GM12878 (cell line): ENCODE data around the gene RACK1. TPM values are rescaled to one million over a fixed set of nuclear protein-coding genes. Genes with fewer than 3 reads are reported as not detected.
A peak's percentile ranks its signal among the peaks of the same experiment; 100 is the strongest.

Experiments used
- ATF7 ChIP-seq: fragments of 450-650 bp; IDR thresholded peaks from 2 replicates; pipeline ENCODE4 v1.6.1; 2016; ENCODE audit warnings: low read depth, mild to moderate bottlenecking
- CHD4 ChIP-seq: fragments of 200-600 bp; sonication (generic); IDR thresholded peaks from 2 replicates; pipeline ENCODE4 v1.6.1; 2016; ENCODE audit warnings: mild to moderate bottlenecking
- DPF2 ChIP-seq: fragments of 450-650 bp; IDR thresholded peaks from 2 replicates; pipeline ENCODE4 v1.6.1; 2017; ENCODE audit warnings: mild to moderate bottlenecking
- EP300 ChIP-seq, 2 experiments: fragments of 150-350 bp in 1 of 2; IDR thresholded peaks; 2 replicates each; pipeline ENCODE4 v1.6.1; 2011 to 2012; ENCODE audit warnings: low read depth in 2 of 2, low read length in 2 of 2, borderline replicate concordance in 1 of 2, improper control_type of control experiment in 1 of 2, inconsistent platforms in 1 of 2; ENCODE audit not compliant: control insufficient read depth in 1 of 2
- FOS ChIP-seq: IDR thresholded peaks from 3 replicates; pipeline ENCODE4 v1.6.1; 2011; ENCODE audit warnings: borderline replicate concordance; ENCODE audit not compliant: insufficient read length; ENCODE audit errors: extremely low read depth
- IKZF1 ChIP-seq: fragments of 450-650 bp; conservative IDR thresholded peaks from 2 replicates; pipeline ENCODE4 v1.6.1; 2017; ENCODE audit warnings: antibody characterized with exemption, mild to moderate bottlenecking
- IRF4 ChIP-seq: IDR thresholded peaks from 2 replicates; pipeline ENCODE4 v1.6.1; 2011; ENCODE audit warnings: low read depth, low read length
- MTA3 ChIP-seq: IDR thresholded peaks from 2 replicates; pipeline ENCODE4 v1.6.1; 2012; ENCODE audit warnings: low read length, inconsistent platforms, borderline replicate concordance
- NFXL1 ChIP-seq: fragments of 450-650 bp; IDR thresholded peaks from 2 replicates; pipeline ENCODE4 v1.6.1; 2017; ENCODE audit warnings: antibody characterized with exemption, mild to moderate bottlenecking, borderline replicate concordance
- NR2C2 ChIP-seq: IDR thresholded peaks from 2 replicates; pipeline ENCODE4 v1.6.1; 2011; ENCODE audit warnings: borderline replicate concordance, low read depth; ENCODE audit not compliant: control insufficient read depth, insufficient read length
- NR2F1 ChIP-seq: fragments of 450-650 bp; conservative IDR thresholded peaks from 2 replicates; pipeline ENCODE4 v1.6.1; 2017; ENCODE audit warnings: mild to moderate bottlenecking
- PAX8 ChIP-seq: fragments of 450-650 bp; IDR thresholded peaks from 2 replicates; pipeline ENCODE4 v1.6.1; 2017; ENCODE audit warnings: mild to moderate bottlenecking, moderate library complexity
- RBBP5 ChIP-seq: fragments of 200-600 bp; sonication (generic); conservative IDR thresholded peaks from 2 replicates; pipeline ENCODE4 v1.6.1; 2016
- RFX5 ChIP-seq: IDR thresholded peaks from 2 replicates; pipeline ENCODE4 v1.6.1; 2011; ENCODE audit warnings: low read depth, low read length, improper control_type of control experiment
- RUNX3 ChIP-seq: IDR thresholded peaks from 2 replicates; pipeline ENCODE4 v1.6.1; 2012; ENCODE audit warnings: low read length, inconsistent platforms
- SIN3A ChIP-seq: IDR thresholded peaks from 2 replicates; pipeline ENCODE4 v1.6.1; 2012; ENCODE audit warnings: low read depth, low read length, improper control_type of control experiment
- SREBF1 ChIP-seq: IDR thresholded peaks from 2 replicates; pipeline ENCODE4 v1.6.1; 2012; ENCODE audit warnings: mild to moderate bottlenecking, low read length
- TBL1XR1 ChIP-seq: IDR thresholded peaks from 2 replicates; pipeline ENCODE4 v1.6.1; 2012; ENCODE audit warnings: low read depth, low read length, improper control_type of control experiment
- TCF12 ChIP-seq: IDR thresholded peaks from 2 replicates; pipeline ENCODE4 v1.6.1; 2011; ENCODE audit warnings: low read depth, mild to moderate bottlenecking, low read length
- TCF7 ChIP-seq: IDR thresholded peaks from 2 replicates; pipeline ENCODE4 v1.6.1; 2014; ENCODE audit warnings: antibody characterized with exemption, borderline replicate concordance
- ZBED1 ChIP-seq: IDR thresholded peaks from 2 replicates; pipeline ENCODE4 v1.6.1; 2016; ENCODE audit warnings: borderline replicate concordance
- polyA plus RNA-seq, 11 experiments: library from polyadenylated mRNA; depleted of rRNA in 4 of 11; unstranded in 6 of 11; stranded (reverse) in 5 of 11; fragments of >200 nt; fragmentation: Nextera tagmentation in 4 of 11; fragmentation: Illumina TruSeq in 1 of 11; extraction: Ambion mirVana in 4 of 11; extraction: Trizol in 1 of 11; gene quantifications; 1 replicate in 1 of 11; 2 replicates in 10 of 11; pipeline versions ENCODE4 v1.2.1 to v1.2.3, GENCODE V29; 2011 to 2016; ENCODE audit warnings: inconsistent platforms in 2 of 11, missing spikeins in 2 of 11, low read depth in 1 of 11
- total RNA-seq, 4 experiments: library from RNA; depleted of rRNA in 3 of 4; stranded (reverse); fragments of >200 nt in 3 of 4; fragmentation: Illumina TruSeq in 1 of 4; extraction: Trizol in 1 of 4; gene quantifications; 2 replicates each; pipeline versions ENCODE4 v1.2.1 to v1.2.3, GENCODE V29; 2013 to 2021
- TF ChIP-seq, protein P1 (sequence below): fragments of 450-650 bp; IDR thresholded peaks from 2 replicates; pipeline ENCODE4 v1.6.1; 2017; ENCODE audit warnings: mild to moderate bottlenecking
- TF ChIP-seq, protein P2 (sequence below): fragments of 450-650 bp; conservative IDR thresholded peaks from 2 replicates; pipeline ENCODE4 v1.6.1; 2017; ENCODE audit warnings: mild to moderate bottlenecking, moderate library complexity
- TF ChIP-seq, protein P3 (sequence below): fragments of 450-650 bp; IDR thresholded peaks from 2 replicates; pipeline ENCODE4 v1.6.1; 2018; ENCODE audit warnings: mild to moderate bottlenecking, low read depth, moderate library complexity; ENCODE audit not compliant: partially characterized antibody

Gene RACK1
- total and polyA plus RNA-seq, 10 of the 15 experiments (the other 5 are each of a cell fraction or from before 2014, with no cell fraction given), result 1,365 to 6,584 (median 4,167) TPM

DNA sequence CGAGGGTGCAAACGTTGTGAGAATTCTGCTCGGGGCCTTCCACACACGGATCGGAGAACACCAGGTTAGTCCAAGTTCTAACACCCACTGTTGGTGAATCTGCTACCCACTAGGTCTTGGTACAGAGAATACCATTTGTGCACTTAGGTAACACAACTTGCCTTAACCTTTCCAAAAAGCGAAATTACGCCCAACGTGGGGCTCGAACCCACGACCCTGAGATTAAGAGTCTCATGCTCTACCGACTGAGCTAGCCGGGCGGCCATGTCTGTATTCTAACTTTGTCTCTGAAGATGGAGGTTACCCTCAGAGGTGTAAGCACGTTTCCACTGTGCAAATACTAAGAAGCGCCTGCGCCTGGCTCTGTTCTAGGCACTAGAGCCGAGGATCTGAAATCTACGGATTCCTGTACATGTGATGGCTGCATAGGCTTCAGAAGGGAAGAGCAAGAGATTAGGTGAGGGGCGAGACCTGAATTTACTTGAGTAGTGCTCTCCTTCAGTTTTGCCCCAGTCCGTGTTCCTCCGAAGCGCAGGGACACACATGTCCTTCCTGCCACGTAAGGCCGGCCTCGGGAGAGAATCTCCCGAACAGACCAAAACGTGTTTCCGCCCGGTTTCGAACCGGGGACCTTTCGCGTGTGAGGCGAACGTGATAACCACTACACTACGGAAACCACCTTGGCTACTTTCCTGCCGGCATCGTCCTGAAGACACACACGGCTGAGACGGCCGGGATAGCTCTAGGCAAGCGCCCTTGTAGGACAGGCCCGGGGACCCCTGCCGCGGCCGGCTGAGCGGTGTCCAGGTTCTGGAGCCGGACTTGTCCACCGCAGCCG is 21.7 kb downstream of the RACK1 start (continued):
- peak; percentile 40; the same call in 1 of the 2 replicates for TF ChIP-seq CHD4
- no peak for TF ChIP-seq RUNX3
- peak; percentile 3 for TF ChIP-seq FOS
- no peak for TF ChIP-seq NR2C2
- TF ChIP-seq SIN3A, result no peak
- TF ChIP-seq TCF12, result 0 out of 2 replicates have a peak, but pooled peaks have one; percentile 7
- no peak for TF ChIP-seq MTA3
- no peak; the same call in 1 of the 2 replicates for TF ChIP-seq RFX5
- TF ChIP-seq RBBP5, result no peak
- peak; percentile 21 for TF ChIP-seq DPF2
- TF ChIP-seq ZBED1, result peak; percentile 81; the same call in 1 of the 2 replicates
- no peak for TF ChIP-seq PAX8
- TF ChIP-seq SREBF1, result no peak
- TF ChIP-seq, protein P1, sequence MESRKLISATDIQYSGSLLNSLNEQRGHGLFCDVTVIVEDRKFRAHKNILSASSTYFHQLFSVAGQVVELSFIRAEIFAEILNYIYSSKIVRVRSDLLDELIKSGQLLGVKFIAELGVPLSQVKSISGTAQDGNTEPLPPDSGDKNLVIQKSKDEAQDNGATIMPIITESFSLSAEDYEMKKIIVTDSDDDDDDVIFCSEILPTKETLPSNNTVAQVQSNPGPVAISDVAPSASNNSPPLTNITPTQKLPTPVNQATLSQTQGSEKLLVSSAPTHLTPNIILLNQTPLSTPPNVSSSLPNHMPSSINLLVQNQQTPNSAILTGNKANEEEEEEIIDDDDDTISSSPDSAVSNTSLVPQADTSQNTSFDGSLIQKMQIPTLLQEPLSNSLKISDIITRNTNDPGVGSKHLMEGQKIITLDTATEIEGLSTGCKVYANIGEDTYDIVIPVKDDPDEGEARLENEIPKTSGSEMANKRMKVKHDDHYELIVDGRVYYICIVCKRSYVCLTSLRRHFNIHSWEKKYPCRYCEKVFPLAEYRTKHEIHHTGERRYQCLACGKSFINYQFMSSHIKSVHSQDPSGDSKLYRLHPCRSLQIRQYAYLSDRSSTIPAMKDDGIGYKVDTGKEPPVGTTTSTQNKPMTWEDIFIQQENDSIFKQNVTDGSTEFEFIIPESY, result no peak
- TF ChIP-seq, protein P2, sequence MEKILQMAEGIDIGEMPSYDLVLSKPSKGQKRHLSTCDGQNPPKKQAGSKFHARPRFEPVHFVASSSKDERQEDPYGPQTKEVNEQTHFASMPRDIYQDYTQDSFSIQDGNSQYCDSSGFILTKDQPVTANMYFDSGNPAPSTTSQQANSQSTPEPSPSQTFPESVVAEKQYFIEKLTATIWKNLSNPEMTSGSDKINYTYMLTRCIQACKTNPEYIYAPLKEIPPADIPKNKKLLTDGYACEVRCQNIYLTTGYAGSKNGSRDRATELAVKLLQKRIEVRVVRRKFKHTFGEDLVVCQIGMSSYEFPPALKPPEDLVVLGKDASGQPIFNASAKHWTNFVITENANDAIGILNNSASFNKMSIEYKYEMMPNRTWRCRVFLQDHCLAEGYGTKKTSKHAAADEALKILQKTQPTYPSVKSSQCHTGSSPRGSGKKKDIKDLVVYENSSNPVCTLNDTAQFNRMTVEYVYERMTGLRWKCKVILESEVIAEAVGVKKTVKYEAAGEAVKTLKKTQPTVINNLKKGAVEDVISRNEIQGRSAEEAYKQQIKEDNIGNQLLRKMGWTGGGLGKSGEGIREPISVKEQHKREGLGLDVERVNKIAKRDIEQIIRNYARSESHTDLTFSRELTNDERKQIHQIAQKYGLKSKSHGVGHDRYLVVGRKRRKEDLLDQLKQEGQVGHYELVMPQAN, result peak; percentile 39; the same call in 1 of the 2 replicates
- peak in 1 of 2 experiments; percentile 62; a peak in 1 of 4 replicates for TF ChIP-seq EP300 (IDR thresholded peaks at IDR 0.05; ENCODE audit: borderline replicate concordance in 1 of 2, control insufficient read depth in 1 of 2, low read depth in 2 of 2, low read length in 2 of 2)
- TF ChIP-seq TBL1XR1, result peak; percentile 78; the same call in 1 of the 2 replicates
- TF ChIP-seq, protein P3, sequence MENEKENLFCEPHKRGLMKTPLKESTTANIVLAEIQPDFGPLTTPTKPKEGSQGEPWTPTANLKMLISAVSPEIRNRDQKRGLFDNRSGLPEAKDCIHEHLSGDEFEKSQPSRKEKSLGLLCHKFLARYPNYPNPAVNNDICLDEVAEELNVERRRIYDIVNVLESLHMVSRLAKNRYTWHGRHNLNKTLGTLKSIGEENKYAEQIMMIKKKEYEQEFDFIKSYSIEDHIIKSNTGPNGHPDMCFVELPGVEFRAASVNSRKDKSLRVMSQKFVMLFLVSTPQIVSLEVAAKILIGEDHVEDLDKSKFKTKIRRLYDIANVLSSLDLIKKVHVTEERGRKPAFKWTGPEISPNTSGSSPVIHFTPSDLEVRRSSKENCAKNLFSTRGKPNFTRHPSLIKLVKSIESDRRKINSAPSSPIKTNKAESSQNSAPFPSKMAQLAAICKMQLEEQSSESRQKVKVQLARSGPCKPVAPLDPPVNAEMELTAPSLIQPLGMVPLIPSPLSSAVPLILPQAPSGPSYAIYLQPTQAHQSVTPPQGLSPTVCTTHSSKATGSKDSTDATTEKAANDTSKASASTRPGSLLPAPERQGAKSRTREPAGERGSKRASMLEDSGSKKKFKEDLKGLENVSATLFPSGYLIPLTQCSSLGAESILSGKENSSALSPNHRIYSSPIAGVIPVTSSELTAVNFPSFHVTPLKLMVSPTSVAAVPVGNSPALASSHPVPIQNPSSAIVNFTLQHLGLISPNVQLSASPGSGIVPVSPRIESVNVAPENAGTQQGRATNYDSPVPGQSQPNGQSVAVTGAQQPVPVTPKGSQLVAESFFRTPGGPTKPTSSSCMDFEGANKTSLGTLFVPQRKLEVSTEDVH, result no peak
- TF ChIP-seq TCF7, result 0 out of 2 replicates have a peak, but pooled peaks have one; percentile 39
- TF ChIP-seq ATF7, result peak; percentile 42; the same call in 1 of the 2 replicates
- TF ChIP-seq IKZF1, result peak; percentile 91
- TF ChIP-seq NFXL1, result no peak
- peak; percentile 65 for TF ChIP-seq IRF4
- TF ChIP-seq NR2F1, result peak; percentile 56
